ENCODE data around the gene PPT2.

DNA sequence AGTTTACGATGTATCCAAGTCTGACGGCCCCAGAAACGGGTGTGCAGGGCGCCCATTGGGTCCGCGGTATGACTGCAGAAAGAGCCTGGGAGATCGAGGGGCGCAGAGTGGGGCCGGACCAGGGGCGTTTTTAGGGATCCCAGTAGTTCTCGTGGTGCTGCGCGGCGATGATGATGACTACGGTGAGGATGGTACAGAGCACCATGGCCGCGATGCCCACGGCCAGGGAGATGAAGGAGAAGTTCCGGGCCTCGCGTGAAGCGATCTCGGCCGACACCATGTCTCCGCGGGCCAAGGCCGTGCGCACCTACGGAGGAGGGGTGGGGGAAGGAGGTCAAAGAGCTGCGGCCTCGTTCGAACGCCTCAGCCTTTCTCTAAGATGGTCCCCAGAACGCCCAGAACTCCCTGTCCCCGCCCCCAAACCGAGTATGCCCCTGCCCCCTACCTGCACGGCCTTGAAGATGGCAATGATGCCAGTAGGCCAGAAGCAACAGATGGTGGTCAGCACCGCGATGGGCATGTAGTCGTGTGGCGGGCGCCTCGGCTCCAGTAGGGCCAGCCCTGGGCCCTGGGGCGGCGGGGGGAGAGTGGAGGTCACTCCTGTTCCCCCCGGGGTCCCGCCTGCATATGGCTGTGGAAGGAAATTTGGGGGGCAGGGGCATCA, 4.7 kb upstream of the PPT2 start:
- no peak for TF ChIP-seq POLR2A (IDR thresholded peaks at IDR 0.05)
- TF ChIP-seq EP300 (IDR thresholded peaks at IDR 0.05), result no peak
- no peak for TF ChIP-seq CTCF (IDR thresholded peaks at IDR 0.05)
